ENCODE data around the gene SUN1.

The SUN1 gene

DNA sequence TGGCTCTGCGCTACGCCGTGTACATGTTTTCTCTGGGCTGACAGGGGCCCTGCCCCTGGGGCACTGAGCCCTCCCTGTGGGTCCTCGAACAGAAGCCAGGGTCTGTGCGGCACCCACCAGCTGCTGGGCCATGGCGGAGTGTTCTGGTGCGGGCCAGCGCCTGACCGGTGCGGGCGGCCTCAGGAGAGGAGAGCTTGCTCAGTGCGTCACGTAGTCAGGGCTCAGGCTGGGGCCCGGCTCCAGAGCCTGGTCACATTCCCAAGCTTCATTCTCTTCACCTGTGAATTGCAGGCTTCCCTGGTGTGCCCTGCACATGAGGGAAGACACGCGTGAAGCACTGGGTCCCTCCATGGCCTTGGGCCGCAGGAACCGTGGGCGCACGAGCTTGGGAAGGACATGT lies 59.5 kb downstream of the SUN1 start:
- peaks cover 70 to 94% (median 93%) of the 10 kb centered on the region in 3 donors for H3K36me3 ChIP-seq
- DNase-seq, result no peak
- no peaks in the 10 kb centered on the region for H3K4me1 ChIP-seq
- no peak overlapping the region for H3K4me3 ChIP-seq
- no peaks in the 10 kb centered on the region for H3K27me3 ChIP-seq
- H3K27ac ChIP-seq, result no peak overlapping the region
- TF ChIP-seq, protein P1, sequence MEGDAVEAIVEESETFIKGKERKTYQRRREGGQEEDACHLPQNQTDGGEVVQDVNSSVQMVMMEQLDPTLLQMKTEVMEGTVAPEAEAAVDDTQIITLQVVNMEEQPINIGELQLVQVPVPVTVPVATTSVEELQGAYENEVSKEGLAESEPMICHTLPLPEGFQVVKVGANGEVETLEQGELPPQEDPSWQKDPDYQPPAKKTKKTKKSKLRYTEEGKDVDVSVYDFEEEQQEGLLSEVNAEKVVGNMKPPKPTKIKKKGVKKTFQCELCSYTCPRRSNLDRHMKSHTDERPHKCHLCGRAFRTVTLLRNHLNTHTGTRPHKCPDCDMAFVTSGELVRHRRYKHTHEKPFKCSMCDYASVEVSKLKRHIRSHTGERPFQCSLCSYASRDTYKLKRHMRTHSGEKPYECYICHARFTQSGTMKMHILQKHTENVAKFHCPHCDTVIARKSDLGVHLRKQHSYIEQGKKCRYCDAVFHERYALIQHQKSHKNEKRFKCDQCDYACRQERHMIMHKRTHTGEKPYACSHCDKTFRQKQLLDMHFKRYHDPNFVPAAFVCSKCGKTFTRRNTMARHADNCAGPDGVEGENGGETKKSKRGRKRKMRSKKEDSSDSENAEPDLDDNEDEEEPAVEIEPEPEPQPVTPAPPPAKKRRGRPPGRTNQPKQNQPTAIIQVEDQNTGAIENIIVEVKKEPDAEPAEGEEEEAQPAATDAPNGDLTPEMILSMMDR (IDR thresholded peaks at IDR 0.05), result no peak
- intact Hi-C loops (cut with DNase I; ENCODE audit: low total_unique reads), result no loop called here
- no peaks in the 10 kb centered on the region for H3K9me3 ChIP-seq

DNA sequence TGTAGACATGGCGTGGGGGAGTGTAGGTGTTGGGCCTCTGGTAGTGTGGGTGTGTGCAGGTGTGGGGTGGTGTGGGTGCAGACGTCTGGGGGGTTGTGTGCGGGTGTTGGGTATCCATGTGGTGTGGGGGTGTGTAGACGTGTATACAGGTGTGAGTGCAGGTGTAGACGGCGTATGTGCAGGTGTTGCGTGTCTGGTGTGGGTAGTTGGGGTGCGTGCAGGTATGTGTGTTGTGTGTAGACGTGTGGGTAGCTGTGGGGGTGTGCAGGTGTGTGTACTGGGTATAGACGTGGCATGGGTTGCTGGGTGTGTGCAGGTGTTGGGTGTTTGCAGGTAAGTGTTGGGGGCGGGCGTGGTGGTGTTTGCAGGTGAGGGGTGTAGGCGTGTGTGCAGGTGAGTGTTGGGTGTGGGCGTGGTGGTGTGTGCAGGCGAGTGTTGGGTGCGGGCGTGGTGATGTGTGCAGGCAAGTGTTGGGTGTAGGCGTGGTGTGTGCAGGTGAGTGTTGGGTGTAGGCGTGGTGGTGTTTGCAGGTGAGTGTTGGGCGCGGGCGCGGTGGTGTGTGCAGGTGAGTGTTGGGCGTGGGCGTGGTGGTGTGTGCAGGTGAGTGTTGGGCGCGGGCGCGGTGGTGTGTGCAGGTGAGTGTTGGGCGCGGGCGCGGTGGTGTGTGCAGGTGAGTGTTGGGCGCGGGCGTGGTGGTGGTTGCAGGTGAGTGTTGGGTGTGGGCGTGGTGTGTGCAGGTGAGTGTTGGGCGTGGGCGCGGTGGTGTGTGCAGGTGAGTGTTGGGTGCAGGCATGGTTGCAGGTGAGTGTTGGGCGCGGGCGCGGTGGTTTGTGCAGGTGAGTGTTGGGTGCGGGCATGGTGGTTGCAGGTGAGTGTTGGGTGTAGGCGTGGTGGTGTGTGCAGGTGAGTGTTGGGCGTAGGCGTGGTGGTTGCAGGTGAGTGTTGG lies 60.6 kb downstream of the SUN1 start:
- no peak overlapping the region for H3K27ac ChIP-seq
- H3K36me3 ChIP-seq, result peaks cover 58 to 94% (median 93%) of the 10 kb centered on the region in 3 donors
- no peak for DNase-seq
- intact Hi-C loops (cut with DNase I; ENCODE audit: low total_unique reads), result no loop called here
- no peaks in the 10 kb centered on the region for H3K27me3 ChIP-seq
- no peak overlapping the region for H3K4me3 ChIP-seq
- peaks cover 0 to 4% (median 0%) of the 10 kb centered on the region in 4 donors for H3K4me1 ChIP-seq
- no peaks in the 10 kb centered on the region for H3K9me3 ChIP-seq
- TF ChIP-seq, protein P1 (IDR thresholded peaks at IDR 0.05), result no peak

DNA sequence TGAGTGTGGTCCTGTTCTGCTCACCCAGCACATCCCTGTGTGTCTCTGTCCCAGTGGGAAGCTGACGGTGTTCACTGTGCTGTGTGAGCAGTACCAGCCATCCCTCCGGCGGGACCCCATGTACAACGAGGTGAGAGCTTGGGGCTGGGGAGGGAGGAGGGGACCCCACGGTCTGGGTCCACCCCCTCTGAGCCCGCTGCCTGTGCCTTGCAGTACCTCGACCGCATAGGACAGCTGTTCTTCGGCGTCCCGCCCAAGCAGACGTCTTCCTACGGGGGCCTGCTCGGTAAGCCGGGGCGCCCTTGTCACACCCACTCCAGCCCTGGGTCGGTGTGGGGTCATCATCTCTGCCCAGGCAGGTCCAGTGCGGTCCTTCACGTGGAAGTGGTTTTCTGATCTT lies 61.4 kb downstream of the SUN1 start:
- H3K27ac ChIP-seq, result no peak overlapping the region
- H3K4me3 ChIP-seq, result no peak overlapping the region
- intact Hi-C loops (cut with DNase I; ENCODE audit: low total_unique reads), result no loop called here
- no peaks in the 10 kb centered on the region for H3K27me3 ChIP-seq
- H3K36me3 ChIP-seq, result peaks cover 52 to 94% (median 93%) of the 10 kb centered on the region in 3 donors
- no peaks in the 10 kb centered on the region for H3K9me3 ChIP-seq
- DNase-seq, result no peak
- H3K4me1 ChIP-seq, result peaks cover 0 to 4% (median 0%) of the 10 kb centered on the region in 4 donors
- TF ChIP-seq, protein P1 (IDR thresholded peaks at IDR 0.05), result no peak

DNA sequence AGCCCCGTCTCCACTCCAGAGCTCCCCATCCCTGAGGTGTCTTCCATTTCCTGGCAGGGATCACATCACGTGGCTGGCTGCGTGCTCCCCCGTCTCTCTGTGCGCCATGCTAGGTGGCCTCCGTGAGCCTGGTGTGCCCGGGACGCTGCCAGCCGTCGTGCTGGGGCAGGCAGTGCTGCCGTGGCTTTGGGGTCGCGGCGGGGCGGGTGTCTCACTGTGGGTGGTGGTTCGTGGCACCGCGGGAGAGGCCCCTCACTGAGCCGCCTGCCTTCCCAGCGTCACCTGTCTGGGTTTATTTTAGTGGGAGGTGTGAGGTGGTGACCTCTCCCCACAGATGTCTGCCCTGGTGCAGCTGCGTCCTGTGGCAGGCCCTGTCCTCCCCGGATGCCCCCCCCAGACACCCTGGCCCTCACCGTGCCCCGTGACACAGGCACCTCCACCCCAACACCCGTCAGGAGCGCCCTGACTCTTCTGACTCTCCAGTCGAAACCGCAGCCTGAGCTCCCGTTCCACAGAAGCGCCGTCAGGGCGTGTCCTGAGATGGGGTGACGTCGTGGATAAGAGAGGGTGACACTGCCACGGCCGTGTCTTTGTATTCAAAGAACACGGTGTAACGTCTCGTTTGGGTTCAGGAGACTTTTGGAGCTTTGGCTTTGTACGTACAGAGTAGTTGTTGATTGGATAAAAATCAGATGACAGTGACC lies 62.0 kb downstream of the SUN1 start:
- no peak for DNase-seq
- H3K9me3 ChIP-seq, result no peaks in the 10 kb centered on the region
- H3K4me3 ChIP-seq, result no peak overlapping the region
- H3K27ac ChIP-seq, result no peak overlapping the region
- intact Hi-C loops (cut with DNase I; ENCODE audit: low total_unique reads), result no loop called here
- H3K4me1 ChIP-seq, result peaks cover 0 to 4% (median 0%) of the 10 kb centered on the region in 4 donors
- H3K36me3 ChIP-seq, result peaks cover 50 to 94% (median 89%) of the 10 kb centered on the region in 3 donors
- TF ChIP-seq, protein P1 (IDR thresholded peaks at IDR 0.05), result no peak
- no peaks in the 10 kb centered on the region for H3K27me3 ChIP-seq

DNA sequence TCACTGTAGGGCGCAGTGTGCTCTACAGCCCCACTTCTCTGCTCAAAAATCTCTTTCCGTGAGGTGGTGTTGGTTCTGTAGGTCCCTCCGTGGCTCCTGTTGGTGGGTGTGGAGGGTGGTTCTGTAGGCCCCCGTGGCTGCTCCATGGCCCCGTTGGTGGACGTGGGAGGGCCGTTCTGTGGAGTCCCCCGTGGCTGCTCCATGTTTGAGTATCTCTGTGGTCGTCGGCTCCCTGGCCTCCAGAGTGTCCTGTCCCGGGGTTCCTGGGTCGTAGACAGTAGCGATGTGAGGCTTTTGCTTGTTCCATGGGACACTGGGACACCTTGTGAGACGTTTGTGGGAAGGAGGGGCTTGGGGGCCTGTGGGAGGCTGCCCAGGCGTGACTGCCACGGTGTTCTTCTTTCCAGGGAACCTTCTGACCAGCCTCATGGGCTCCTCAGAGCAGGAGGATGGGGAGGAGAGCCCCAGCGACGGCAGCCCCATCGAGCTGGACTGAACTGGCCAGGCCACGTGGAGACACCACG lies 62.7 kb downstream of the SUN1 start:
- Histone ChIP-seq H3K4me1 (peaks cover 0 to 4% (median 0%) of the 10 kb centered on the region in 4 donors), H3K9me3 (no peaks in the 10 kb centered on the region), H3K27me3 (no peaks in the 10 kb centered on the region), H3K4me3 (no peak overlapping the region), H3K36me3 (peaks cover 50 to 95% (median 86%) of the 10 kb centered on the region in 3 donors), H3K27ac (no peak overlapping the region)
- intact Hi-C loops (cut with DNase I; ENCODE audit: low total_unique reads), result no loop called here
- TF ChIP-seq, protein P1 (IDR thresholded peaks at IDR 0.05), result no peak
- DNase-seq, result no peak
